Amygdala (tissue), 56 donors: ENCODE results near the gene MBD5.

Source experiments
- DNase-seq, 56 donors: peaks; one replicate each; lab custom pipeline; 2025; lab: John Stamatoyannopoulos, UW

Gene MBD5

DNA sequence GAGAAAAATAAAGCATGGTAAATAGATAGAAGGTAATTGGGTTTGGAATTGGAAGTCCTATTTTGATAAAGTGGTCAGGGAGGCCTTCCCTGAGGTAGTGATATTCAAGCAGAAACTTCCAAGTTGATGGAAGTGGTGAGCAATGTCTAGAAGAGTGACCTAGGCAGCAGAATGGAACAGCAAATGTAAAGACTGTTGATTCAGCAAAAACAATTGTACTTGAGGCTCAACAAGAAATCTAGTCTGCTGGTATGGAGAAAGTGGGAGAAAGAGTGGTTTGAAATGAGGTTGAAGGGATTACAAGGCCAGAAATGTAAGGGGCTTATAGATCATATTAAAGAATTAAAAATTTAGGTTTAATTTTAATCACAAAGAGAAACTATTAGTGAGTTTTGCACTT, 181.3 kb downstream of the MBD5 start:
- DNase-seq, result no peak

DNA sequence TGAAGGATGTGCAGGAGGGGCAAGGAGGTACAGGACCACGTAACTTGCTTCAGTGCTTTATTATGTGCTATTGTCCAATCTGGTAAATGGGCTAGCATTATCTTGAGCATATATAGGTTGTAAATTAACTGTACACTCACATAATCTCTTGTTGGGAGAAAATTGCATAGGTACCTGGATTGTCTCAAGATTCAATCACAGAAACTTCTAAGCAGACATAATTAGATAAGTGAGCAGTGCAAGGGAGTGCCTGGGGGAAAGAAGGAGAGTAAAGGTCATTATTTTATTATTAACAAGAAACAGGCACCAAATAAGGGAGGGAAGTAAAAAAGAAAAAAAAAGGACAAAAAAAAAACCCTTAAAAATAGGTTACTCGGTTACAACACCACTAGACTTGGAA, 186.2 kb downstream of the MBD5 start:
- no peak for DNase-seq

DNA sequence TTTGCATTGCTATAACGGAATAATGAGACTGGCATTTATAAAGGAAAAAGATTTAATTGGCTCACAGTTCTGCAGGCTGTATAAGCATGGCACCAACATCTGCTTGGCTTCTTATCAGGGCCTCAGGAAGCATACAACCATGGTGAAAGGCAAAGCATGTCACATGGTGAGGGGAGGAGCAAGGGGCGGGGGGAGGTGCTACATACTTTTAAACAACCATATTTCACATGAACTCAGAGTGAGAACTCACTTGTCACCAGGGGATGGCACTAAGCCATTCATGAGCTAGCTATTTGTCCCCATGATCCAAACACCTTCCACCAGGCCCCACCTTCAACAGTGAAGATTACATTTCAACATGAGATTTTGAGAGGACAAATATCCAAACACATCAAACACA, 188.7 kb downstream of the MBD5 start:
- DNase-seq, result no peak

DNA sequence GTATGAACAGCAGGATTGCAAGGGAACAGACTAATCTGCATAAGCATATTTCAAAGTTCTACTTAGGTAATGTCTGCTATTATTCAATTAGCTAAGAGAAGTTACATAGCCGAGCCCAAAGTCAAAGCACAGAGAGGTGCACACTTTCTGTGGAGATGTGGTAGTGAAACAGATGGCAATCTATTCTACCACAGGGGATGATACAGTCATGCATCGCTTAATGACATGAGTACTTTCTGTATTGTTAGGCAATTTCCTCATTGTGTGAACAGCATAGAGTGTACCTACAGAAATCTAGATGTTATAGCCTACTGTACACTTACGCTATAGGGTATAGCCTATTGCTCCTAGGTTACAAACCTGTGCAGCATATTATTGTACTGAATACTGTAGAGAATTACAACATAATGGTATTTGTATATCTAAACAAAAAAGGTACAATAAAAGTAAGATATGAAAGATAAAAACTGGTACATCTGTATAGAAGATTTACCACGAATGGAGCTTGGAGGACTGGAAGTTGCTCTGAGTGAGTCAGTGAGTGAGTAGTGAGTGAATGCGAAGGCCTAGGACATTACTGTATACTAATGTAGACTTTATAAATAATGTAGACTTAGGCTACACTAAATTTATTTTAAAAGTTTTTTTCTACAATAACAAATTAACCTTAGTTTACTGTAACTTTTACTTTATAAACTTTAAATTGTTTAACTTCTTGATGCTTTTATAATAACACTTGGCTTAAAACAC, 197.6 kb downstream of the MBD5 start:
- DNase-seq, result no peak

DNA sequence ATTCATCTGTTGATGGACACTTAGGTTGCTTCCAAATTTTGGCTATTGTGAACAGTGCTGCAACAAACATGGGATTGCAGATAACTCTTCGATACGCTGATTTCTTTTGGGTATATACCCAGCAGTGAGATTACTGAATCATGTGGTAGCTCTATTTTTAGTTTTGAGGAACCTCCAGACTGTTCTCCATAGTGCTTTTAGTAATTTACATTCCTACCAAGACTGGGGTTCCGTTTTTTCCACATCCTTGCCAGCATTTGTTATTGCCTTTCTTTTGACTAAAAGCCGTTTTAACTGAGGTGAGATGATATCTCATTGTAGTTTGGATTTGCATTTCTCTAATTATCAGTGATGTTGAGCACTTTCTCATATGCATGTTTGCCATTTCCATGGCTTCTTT, 200.3 kb downstream of the MBD5 start:
- no peak for DNase-seq

DNA sequence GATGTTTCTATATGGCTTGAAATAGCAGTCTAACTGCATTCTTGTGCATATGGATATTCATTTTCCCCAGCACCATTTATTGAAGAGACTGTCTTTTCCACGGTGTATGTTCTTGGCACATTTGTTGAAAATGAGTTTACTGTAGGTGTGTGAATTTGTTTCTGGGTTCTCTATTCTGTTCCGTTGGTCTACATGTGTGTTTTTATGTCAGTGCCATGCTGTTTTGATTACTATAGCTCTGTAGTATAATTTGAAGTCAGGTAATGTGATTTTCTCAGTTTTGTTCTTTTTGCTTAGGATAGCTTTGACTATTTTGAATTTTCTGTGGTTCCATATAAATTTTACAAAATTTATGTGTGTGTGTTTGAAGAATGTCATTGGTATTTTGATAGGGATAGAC, 201.0 kb downstream of the MBD5 start:
- no peak for DNase-seq

DNA sequence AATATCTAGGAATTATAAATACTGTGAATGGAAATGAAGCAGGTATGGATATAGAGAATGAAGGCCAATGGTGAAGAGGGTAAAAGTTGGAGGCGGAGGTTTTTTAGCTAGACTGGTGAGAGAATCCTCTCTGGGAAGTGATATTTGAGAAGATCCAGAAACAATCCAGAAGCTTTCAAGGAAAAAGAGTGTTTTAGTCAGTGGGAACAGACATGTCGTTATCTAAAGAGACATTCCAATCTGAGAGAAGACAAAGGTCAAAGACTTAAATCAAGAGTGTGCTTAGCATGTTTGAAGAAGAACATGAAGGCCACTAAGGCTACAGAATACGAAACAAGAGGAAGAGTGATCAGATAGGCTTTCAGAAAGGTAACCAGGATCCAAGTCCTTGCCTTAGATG, 211.0 kb downstream of the MBD5 start:
- DNase-seq, result no peak

DNA sequence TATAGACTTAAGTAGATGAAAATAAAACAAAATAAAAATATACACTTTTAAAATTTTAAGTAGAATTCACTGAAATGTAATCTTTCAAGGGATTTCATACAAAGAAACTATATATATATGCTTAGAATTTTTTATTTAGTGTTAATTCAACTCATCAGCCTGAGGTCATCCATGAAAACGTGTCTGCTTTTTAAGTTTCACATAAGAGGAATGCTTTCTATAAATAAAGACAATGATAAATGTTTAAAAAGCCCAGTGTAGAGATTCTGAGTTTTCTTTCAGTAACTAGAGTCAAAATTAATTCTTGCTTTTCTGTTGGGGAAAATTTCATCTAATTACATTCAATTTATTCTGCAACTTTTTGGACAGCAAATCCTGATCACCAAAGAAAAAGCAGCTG, 213.3 kb downstream of the MBD5 start:
- no peak for DNase-seq

DNA sequence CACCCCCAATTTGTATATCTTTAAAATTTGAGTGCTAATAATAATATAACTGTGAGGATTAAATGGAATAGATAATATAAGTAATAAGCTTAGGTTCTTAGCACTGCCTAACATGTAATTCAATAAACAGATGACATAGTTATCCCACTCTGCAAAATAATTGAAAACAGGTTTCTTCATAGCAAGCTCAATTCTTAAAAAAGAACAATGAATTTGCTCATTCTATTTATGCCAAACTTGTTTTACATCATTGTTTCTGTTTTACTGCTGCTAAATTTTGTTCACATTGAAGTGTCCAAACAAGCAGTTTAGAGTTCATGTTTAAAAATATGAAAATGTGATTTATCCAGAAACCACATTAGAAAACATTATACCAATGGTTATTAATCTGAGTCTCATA, 217.0 kb downstream of the MBD5 start:
- no peak for DNase-seq

DNA sequence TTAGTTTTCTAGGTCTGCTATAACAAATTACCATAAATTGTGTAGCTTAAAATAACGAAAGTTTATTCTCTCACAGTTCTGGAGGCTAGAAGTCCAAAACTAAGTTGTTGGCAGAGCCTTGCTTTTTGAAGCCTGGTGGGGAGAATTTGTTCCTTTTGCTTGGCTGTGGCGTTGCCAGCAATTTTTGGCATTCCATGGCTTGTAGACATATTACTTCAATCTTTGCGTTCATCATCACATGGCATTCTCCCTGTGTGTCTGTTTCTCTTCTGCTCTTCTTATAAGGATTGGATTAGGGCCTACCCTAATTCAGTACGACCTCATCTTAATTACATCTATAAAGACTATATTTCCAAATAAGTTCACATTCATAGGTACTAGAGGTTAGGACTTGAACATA, 217.7 kb downstream of the MBD5 start:
- DNase-seq, result no peak

DNA sequence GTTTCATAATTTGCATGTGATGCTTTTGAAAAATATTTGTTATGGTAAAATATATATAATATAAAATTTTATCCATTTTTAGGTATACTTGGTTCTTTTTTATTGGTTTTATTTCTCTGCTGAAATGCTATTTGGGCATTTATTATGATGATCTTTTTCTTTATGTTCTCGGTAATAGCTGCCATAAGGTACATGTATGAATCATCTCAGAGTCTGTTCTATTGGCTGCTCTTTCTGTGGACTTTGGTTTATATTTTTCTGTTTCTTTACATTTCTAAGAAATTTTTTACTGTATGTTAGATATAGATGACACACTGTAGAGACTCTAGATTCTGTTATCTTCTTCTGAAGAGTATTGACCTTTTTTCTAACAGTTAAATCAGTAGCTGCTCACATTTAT, 219.9 kb downstream of the MBD5 start:
- no peak for DNase-seq

DNA sequence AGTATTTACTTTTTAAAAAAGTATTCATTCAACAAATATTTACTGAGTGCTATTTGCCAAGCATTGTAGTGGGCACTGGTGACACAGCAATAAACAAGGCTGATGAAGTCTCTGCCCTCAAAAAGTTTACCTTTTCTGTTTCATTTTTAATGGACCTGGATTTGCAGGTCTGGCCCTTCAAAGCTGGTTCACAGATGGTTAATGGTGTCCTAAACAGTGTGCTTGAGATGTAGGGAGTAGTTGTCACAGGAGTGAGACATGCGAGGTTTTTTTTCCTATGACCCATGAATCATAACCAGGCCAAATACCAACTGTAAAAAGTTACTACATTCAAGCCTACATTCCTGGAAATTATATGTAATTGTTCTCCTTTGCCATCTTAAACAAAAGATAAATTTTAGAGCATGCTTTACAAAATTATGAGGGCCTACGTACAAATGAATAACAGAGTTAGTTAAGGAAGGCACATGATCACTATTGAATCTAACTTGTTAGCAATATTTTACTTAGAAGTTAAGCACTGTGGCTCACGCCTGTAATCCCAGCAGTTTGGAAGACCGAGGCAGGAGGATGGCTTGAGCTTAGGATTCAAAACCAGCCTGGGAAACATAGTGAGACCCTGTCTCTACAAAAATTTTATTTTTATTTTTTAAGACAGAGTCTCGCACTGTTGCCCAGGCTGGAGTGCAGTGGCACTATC, 223.9 kb downstream of the MBD5 start:
- no peak for DNase-seq

DNA sequence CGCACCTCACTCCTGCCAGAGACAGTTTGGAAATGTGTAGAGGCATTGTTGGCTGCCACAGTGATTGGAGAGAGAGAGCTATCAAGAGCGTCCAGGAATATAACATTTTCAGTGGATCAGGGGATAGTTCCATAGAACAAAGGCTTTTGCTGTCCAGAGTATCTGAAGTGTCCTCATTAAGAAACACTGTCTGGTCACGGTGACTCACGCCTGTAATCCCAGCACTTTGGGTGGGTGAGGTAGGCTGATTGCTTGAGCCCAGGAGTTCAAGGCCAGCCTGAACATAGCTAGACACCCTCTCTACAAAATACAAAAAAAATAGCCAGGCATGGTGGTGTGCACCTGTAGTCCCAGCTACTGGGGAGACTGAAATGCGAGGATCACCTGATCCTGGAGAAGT, 231.1 kb downstream of the MBD5 start:
- DNase-seq, result no peak

DNA sequence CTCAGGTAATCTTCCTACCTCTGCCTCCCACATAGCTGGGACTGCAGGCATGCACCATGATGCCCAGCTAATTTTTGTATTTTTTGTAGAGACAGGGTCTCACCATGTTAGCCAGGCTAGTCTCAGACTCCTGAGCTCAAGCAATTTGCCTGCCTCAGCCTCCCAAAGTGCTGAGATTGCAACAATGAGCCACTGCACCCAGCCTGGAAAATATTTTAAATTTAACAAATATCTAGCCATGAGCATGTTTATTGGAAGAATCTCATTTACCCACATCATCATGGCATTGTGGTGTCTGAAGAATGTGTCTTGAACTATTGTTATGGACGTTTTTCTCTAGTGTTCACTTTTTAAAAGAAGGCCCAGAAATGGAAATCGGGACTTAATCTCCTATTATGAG, 231.8 kb downstream of the MBD5 start:
- no peak for DNase-seq

DNA sequence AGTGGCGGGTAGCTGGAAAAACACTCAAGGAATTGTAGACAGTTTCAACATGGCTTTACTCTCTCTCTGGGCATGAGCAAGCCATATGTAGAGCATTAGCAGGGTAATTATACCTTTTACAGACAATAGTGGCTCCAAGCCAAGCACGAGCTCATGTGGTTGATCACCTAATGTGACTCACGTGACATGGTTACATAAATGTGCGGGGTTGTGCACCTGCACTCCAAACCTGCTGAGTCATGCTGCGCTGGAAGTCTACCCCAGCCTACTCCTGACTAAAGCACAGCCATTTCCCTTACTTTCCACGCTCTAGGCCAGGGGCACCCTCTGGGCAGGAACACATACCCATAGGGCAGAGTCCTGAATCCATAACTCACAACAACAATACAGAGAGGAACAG, 232.8 kb downstream of the MBD5 start:
- DNase-seq, result no peak

DNA sequence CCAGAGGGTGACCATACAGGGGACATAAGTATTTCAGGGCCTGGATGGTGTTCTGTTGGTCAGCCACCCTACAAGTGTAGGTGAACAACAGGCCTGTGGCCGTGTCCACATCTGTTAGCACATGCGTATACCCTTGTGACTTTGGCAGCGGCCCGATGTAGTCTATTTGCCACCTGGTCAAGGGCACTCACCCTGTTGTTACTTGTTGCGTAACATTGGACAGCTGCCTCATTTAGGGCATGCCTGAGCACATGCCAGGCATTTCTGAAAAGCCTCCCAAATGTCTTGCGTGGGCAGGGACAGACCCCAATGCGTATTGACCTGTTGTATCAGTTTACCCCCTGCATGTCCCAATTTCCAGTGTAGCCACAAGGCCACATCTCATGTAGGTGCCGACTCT, 235.0 kb downstream of the MBD5 start:
- DNase-seq, result no peak

DNA sequence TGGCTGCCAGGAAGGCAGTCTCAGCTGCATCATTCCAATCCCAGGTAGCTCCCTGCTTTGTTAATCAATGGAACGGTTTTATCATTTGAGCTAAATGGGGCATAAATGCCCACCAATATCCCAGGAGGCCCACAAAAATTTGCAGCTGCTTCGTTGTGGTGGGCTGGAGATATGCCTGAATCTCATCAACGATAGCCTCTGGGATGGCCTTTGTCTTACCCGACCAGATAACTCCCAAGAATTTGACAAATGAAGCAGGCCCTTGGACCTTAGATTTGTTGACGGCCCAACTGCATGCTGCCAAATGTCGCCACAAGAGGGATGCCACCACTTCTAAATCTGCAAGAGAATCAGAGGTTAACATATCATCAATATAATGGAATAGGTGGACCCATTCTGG, 236.4 kb downstream of the MBD5 start:
- DNase-seq, result no peak

DNA sequence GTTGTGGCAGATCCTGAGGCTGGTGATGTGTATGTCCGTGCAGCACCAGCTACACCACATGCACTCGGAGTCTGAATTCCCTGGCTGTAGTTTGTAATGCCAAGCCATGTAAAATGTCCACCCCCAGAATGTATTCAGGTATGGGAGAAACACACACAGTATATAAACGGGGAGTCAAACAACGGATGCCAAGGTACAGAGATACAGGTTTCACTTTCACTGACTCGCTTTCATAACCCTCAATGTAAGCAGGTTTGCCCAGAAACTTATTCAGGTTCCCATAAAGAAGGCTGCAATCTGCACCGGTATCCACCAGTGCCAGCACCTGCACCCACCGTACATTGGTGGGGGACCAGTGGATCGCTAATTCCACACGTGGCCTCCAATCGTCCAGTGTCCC, 237.2 kb downstream of the MBD5 start:
- DNase-seq, result no peak

DNA sequence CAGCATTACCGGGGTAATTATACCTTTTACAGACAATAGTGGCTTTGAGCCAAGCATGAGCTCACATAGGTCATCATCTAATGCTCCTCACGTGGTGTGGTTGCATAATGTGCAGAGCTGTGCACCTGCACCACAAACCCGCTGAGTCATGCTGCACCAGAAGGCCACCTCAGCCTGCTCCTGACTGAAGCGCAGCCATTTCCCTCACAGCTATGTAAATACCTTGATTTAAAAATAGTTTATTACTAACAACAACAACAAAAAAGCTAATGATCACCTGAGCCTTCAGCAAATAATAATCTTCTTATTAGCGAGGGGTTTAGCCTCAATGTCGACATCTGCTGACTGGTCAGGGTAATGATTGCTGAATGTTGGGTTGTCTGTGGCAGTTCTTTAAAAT, 238.8 kb downstream of the MBD5 start:
- DNase-seq, result no peak

DNA sequence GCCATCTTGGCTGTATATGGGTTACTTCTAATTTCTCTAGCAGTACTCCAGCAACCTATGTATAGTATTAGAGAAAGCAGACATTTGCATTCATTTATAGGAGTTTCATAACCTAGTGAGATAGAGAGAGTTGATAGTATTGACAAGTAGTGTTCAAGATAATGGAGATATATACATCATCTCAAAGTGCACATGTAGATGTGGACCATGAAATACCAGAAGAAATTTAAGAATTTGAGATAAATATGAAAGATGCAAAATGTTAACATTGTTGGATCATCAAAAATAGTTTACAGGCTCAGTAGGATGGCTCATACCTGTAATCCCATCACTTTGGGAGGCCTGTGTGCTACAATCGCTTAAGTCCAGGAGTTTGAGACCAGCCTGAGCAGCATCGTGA, 243.0 kb downstream of the MBD5 start:
- DNase-seq, result no peak

DNA sequence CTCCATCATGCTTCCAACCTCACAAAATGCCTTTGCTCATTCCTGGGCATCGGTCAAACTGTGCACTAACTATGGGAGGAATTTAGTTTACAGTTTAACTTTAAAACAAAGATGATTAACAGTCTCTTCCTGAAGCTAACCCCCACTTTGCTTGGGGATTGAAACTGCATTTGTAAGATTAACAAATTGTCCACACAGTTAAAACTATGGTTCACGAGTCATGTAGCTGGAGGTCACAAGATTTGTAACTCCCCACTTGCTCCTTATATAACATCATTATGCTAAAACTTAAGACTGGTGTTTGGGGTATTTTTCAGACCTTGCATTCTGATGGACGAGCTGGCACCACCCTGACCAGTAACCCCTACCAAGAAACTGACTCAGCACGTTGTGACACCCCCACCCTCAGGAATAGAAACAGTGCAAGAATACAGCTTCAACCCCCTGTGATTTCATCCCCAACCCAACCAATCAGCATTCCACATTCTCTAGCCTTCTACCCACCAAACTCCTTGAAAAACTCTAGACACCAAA, 252.3 kb downstream of the MBD5 start:
- DNase-seq, result no peak

DNA sequence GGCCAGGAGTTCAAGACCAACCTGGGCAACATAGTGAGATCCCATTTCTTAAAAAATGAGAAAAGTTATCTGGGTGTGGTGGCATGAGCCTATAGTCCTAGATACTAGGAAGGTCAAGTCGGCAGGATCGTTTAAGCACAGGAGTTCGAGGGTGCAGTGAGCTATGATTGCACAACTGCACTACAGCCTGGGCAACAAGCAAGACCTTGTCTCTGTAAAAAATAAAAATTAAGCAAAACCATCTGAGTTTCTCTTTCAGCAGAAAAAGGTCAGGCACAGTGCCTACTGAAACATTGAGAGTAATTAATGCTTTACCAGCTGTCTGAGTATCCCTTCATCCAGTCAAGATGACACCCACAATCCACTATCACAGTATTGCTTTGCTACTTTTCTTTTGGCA, 258.3 kb downstream of the MBD5 start:
- DNase-seq, result no peak
